Measurements from ENCODE around the gene KDF1.

GRCh38 chr1:26976621-26977510, 16.6 kb upstream of the KDF1 start:
- TF ChIP-seq CTCF (IDR thresholded peaks at IDR 0.05), result no peak
- no peak for TF ChIP-seq POLR2AphosphoS5 (IDR thresholded peaks at IDR 0.05)
- TF ChIP-seq POLR2A (IDR thresholded peaks at IDR 0.05), result no peak
